Epithelial cell of proximal tubule (primary cell): ENCODE measurements around the gene PREX1. TPM values are rescaled to one million over a fixed set of nuclear protein-coding genes. Genes with fewer than 3 reads are reported as not detected.

Source experiments
- DNase-seq: peaks from one replicate; pipeline ENCODE4 v3.0.0-alpha.2; 2011; ENCODE audit warnings: low read depth
- H3K4me3 ChIP-seq: 2 replicates; pipeline ENCODE4 v1.5.1; 2011; ENCODE audit warnings: low read depth, mild to moderate bottlenecking, low read length
- CTCF ChIP-seq: conservative IDR thresholded peaks from 2 replicates; pipeline ENCODE4 v1.5.1; 2012; ENCODE audit warnings: low read depth, mild to moderate bottlenecking, low read length
- total RNA-seq: library from RNA; depleted of rRNA; stranded (reverse); fragments of >200 nt; gene quantifications from 2 replicates; pipeline ENCODE4 v1.2.3, GENCODE V29; 2015

The PREX1 gene
- total RNA-seq, 1 donor from 2014 or later, result 4.7 TPM

GRCh38 chr20:48617481-48617880 lies 210.3 kb downstream of the PREX1 start:
- no peak for DNase-seq

GRCh38 chr20:48616481-48616880 lies 211.3 kb downstream of the PREX1 start:
- no peak overlapping the region for H3K4me3 ChIP-seq
- no peak for TF ChIP-seq CTCF
- no peak for DNase-seq

More at GRCh38 chr20:48617481-48617880, 210.3 kb downstream of the PREX1 start:
- TF ChIP-seq CTCF, result no peak
- H3K4me3 ChIP-seq, result no peak overlapping the region

- DNase-seq, result no peak
- no peak overlapping the region for H3K4me3 ChIP-seq
- TF ChIP-seq CTCF, result no peak
These were observed 211.9 kb downstream of the PREX1 start for GRCh38 chr20:48615871-48616270.

- TF ChIP-seq CTCF, result no peak
- no peak for DNase-seq
- no peak overlapping the region for H3K4me3 ChIP-seq
These were observed 213.1 kb downstream of the PREX1 start for GRCh38 chr20:48614593-48615274.

- no peak for DNase-seq
- TF ChIP-seq CTCF, result no peak
- H3K4me3 ChIP-seq, result no peak overlapping the region
These were observed 213.9 kb downstream of the PREX1 start for GRCh38 chr20:48613926-48614325.

GRCh38 chr20:48612335-48612734 lies 215.5 kb downstream of the PREX1 start:
- no peak for DNase-seq
- no peak overlapping the region for H3K4me3 ChIP-seq
- no peak for TF ChIP-seq CTCF

- no peak overlapping the region for H3K4me3 ChIP-seq
- DNase-seq, result no peak
- no peak for TF ChIP-seq CTCF
These were observed 216.8 kb downstream of the PREX1 start for GRCh38 chr20:48610996-48611395.
